ENCODE results near the gene OCIAD2. TPM values are rescaled to one million over a fixed set of nuclear protein-coding genes. Genes with fewer than 3 reads are reported as not detected.

Gene OCIAD2
- total and polyA plus RNA-seq, 2 of the 4 experiments (the other 2 are of a cell fraction) = 16.5 to 21.4 TPM

- no peak overlapping the region for H3K4me2 ChIP-seq (ENCODE audit: low read depth, low read length)
- H3K4me3 ChIP-seq (ENCODE audit: insufficient read depth, low read depth, low read length) = no peak overlapping the region
- H3K4me1 ChIP-seq (ENCODE audit: control insufficient read depth, insufficient read depth, low read length) = peaks cover 1% of the 10 kb centered on the region; the same call in 1 of the 2 replicates
- POLR2A ChIA-PET (ENCODE audit: unreplicated experiment) = no interaction called here
- no peak overlapping the region for H3K27ac ChIP-seq (ENCODE audit: insufficient read depth, low read length)
- TF ChIP-seq BHLHE40 (IDR thresholded peaks at IDR 0.05; ENCODE audit: low read depth, low read length) (no peak), MAFK (IDR thresholded peaks at IDR 0.05; ENCODE audit: low read depth, low read length) (no peak), RAD21 (IDR thresholded peaks at IDR 0.05; ENCODE audit: low read length) (no peak), CEBPB (IDR thresholded peaks at IDR 0.05; ENCODE audit: low read depth, low read length) (no peak), RCOR1 (IDR thresholded peaks at IDR 0.05; ENCODE audit: insufficient replicate concordance, low read length) (no peak), CHD1 (IDR thresholded peaks at IDR 0.05; ENCODE audit: low read depth, low read length) (no peak), FOS (IDR thresholded peaks at IDR 0.05; ENCODE audit: low read depth, low read length) (no peak), USF2 (IDR thresholded peaks at IDR 0.05; ENCODE audit: low read depth, low read length) (no peak), NFE2L2 (IDR thresholded peaks at IDR 0.05; ENCODE audit: low read depth, low read length) (no peak), POLR2A (IDR thresholded peaks at IDR 0.05; ENCODE audit: low read depth, low read length) (no peak), MAZ (IDR thresholded peaks at IDR 0.05; ENCODE audit: borderline replicate concordance, low read depth, low read length) (no peak), SMC3 (IDR thresholded peaks at IDR 0.05; ENCODE audit: low read depth, low read length) (no peak), MXI1 (IDR thresholded peaks at IDR 0.05; ENCODE audit: borderline replicate concordance, low read depth, low read length) (no peak), RFX5 (IDR thresholded peaks at IDR 0.05; ENCODE audit: low read depth, low read length) (no peak)
- TF ChIP-seq, protein P1, sequence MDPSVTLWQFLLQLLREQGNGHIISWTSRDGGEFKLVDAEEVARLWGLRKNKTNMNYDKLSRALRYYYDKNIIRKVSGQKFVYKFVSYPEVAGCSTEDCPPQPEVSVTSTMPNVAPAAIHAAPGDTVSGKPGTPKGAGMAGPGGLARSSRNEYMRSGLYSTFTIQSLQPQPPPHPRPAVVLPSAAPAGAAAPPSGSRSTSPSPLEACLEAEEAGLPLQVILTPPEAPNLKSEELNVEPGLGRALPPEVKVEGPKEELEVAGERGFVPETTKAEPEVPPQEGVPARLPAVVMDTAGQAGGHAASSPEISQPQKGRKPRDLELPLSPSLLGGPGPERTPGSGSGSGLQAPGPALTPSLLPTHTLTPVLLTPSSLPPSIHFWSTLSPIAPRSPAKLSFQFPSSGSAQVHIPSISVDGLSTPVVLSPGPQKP (IDR thresholded peaks at IDR 0.05; ENCODE audit: borderline replicate concordance, low read depth, low read length) = no peak
- TF ChIP-seq, protein P2, sequence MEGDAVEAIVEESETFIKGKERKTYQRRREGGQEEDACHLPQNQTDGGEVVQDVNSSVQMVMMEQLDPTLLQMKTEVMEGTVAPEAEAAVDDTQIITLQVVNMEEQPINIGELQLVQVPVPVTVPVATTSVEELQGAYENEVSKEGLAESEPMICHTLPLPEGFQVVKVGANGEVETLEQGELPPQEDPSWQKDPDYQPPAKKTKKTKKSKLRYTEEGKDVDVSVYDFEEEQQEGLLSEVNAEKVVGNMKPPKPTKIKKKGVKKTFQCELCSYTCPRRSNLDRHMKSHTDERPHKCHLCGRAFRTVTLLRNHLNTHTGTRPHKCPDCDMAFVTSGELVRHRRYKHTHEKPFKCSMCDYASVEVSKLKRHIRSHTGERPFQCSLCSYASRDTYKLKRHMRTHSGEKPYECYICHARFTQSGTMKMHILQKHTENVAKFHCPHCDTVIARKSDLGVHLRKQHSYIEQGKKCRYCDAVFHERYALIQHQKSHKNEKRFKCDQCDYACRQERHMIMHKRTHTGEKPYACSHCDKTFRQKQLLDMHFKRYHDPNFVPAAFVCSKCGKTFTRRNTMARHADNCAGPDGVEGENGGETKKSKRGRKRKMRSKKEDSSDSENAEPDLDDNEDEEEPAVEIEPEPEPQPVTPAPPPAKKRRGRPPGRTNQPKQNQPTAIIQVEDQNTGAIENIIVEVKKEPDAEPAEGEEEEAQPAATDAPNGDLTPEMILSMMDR (conservative IDR thresholded peaks at IDR 0.05; ENCODE audit: low read depth, low read length) = no peak
- H3K9me1 ChIP-seq (ENCODE audit: insufficient read depth, low read length) = peaks cover 10% of the 10 kb centered on the region
- in situ Hi-C loops (cut with MboI; ENCODE audit: low sequenced_read_pairs) (no loop called here), dilution Hi-C loops (cut with HindIII; ENCODE audit: low sequenced_read_pairs, unreplicated experiment) (no loop called here), intact Hi-C loops (cut with micrococcal nuclease) (no loop called here)
- no peak overlapping the region for H2AK9ac ChIP-seq (replicated peaks; ENCODE audit: low read depth, low read length, poor library complexity)
- no peak overlapping the region for H4K91ac ChIP-seq (ENCODE audit: insufficient read depth, low read depth, low read length)
- H3K36me3 ChIP-seq (ENCODE audit: control insufficient read depth, insufficient read depth, low read length) = no peaks in the 10 kb centered on the region
- H4K5ac ChIP-seq (ENCODE audit: low read depth, low read length) = no peak overlapping the region
- H3K79me1 ChIP-seq (ENCODE audit: low read depth in 1 of 2, low read length in 2 of 2) = peaks cover 0 to 7% of the 10 kb centered on the region in 2 experiments; a peak in 2 of 4 replicates
- H2BK20ac ChIP-seq (ENCODE audit: low read depth, low read length) = no peak overlapping the region
- ATAC-seq (ENCODE audit: low read depth) (no peak), DNase-seq (peak; percentile 30)
- H2BK15ac ChIP-seq (ENCODE audit: low read depth, low read length) = no peak overlapping the region
- no peak overlapping the region for H3K9ac ChIP-seq (ENCODE audit: low read depth, low read length)
- no peak overlapping the region for H2BK120ac ChIP-seq (ENCODE audit: low read depth, low read length)
- H3K4ac ChIP-seq (ENCODE audit: low read depth, low read length) = no peak overlapping the region
- H2BK5ac ChIP-seq (ENCODE audit: low read depth, low read length, poor library complexity, severe bottlenecking) = no peak overlapping the region
- no peak overlapping the region for H3K56ac ChIP-seq (ENCODE audit: extremely low read depth, insufficient read depth, low read length)
- no peaks in the 10 kb centered on the region for H4K20me1 ChIP-seq (ENCODE audit: insufficient read depth, low read length)
- no peak overlapping the region for H3K23ac ChIP-seq (ENCODE audit: low read depth, low read length)
- CTCF ChIA-PET = no interaction called here
- H3K14ac ChIP-seq (replicated peaks; ENCODE audit: low read depth, low read length) = no peak overlapping the region
- H4K8ac ChIP-seq (ENCODE audit: low read depth in 2 of 2, low read length in 2 of 2) = no peak overlapping the region
- H2AK5ac ChIP-seq (ENCODE audit: low read depth, low read length) = no peak overlapping the region
- H3K18ac ChIP-seq (ENCODE audit: low read depth, low read length) = no peak overlapping the region
- H3K9me3 ChIP-seq (ENCODE audit: control insufficient read depth, insufficient read depth, low read length) = no peaks in the 10 kb centered on the region
- H2AFZ ChIP-seq (replicated peaks; ENCODE audit: low read length, poor library complexity) = peak overlapping the region; percentile 27
- no TSS peak for BruUV-seq (replicated peaks)
- H3K27me3 ChIP-seq (ENCODE audit: control insufficient read depth, insufficient read depth, low read length) = no peaks in the 10 kb centered on the region
Observed at GRCh38 chr4:48902266-48902665, 4.3 kb downstream of the OCIAD2 start.
